Measurements from ENCODE around the gene JAZF1. TPM values are rescaled to one million over a fixed set of nuclear protein-coding genes. Genes with fewer than 3 reads are reported as not detected.

Gene JAZF1
- total RNA-seq, 2 experiments from 2014 or later: 5.2 to 7.6 TPM

DNA sequence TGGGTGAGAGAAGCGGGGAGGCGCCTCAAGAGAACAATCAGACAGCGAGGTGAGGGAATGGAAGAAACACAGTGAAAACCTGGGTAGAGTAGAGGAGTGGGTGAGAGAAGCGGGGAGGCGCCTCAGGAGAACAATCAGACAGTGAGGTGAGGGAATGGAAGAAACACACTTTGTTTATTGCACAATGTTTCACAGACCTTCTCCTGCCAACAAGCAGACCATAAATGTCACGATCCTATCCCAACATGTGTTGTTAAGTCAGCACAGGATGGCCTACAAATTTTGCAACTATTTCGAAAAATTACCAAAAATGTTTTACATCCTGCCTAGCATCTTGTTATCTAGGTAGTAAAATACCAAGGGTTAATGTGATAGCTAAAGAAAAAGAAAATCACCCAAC is 115.3 kb downstream of the JAZF1 start:
- Mint-ChIP-seq H3K9me3 (no peaks in the 10 kb centered on the region), H3K4me1 (peaks cover 3% of the 10 kb centered on the region), H3K36me3 (ENCODE audit: low read depth) (no peaks in the 10 kb centered on the region), H3K27me3 (peaks cover 2% of the 10 kb centered on the region), H3K27ac (no peak overlapping the region), H3K4me3 (no peak overlapping the region)
- ChIA-PET CTCF (interaction anchor here (0.6 kb wide), 1 partner anchor 104 kb away, joined by 3 read pairs; no protein-coding TSS in a partner anchor), POLR2A (no interaction called here)
- DNase-seq: no peak

- H3K4me3 Mint-ChIP-seq: no peak overlapping the region
- peaks cover 2% of the 10 kb centered on the region for H3K27me3 Mint-ChIP-seq
- H3K4me1 Mint-ChIP-seq: peaks cover 3% of the 10 kb centered on the region
- H3K36me3 Mint-ChIP-seq (ENCODE audit: low read depth): no peaks in the 10 kb centered on the region
- ChIA-PET CTCF (no interaction called here), POLR2A (no interaction called here)
- no peak overlapping the region for H3K27ac Mint-ChIP-seq
- DNase-seq: no peak
- no peaks in the 10 kb centered on the region for H3K9me3 Mint-ChIP-seq
These were observed 116.2 kb downstream of the JAZF1 start for GRCh38 chr7:28064437-28064836.

GRCh38 chr7:28062197-28062991 is 118.2 kb downstream of the JAZF1 start:
- peak; percentile 55 for DNase-seq
- peaks cover 3% of the 10 kb centered on the region for H3K4me1 Mint-ChIP-seq
- no peak overlapping the region for H3K4me3 Mint-ChIP-seq
- H3K27ac Mint-ChIP-seq: no peak overlapping the region
- peaks cover 2% of the 10 kb centered on the region for H3K27me3 Mint-ChIP-seq
- no peaks in the 10 kb centered on the region for H3K9me3 Mint-ChIP-seq
- H3K36me3 Mint-ChIP-seq (ENCODE audit: low read depth): no peaks in the 10 kb centered on the region
- ChIA-PET CTCF (interaction anchor here (0.7 to 1.0 kb wide), 10 partner anchors 9 to 238 kb away, joined by 3 to 6 read pairs (median 3); no protein-coding TSS in a partner anchor), POLR2A (no interaction called here)

DNA sequence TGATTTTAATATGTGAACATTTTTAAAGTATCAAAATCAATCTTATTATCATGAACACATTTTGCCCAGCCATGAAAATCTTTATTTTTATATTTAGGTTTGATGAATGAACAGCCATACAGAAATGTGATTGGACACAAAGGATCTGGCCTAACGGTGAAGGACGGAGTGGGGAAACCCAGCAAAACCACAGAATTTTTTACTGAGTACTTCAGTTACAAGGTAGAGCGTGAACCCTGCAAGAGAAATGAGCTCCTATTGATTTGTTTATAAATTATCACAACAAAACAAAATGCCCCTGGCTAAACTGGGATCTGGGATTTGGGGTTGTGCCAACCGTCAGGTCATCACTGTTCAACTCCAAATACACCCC is 118.8 kb downstream of the JAZF1 start:
- H3K36me3 Mint-ChIP-seq (ENCODE audit: low read depth): no peaks in the 10 kb centered on the region
- CTCF ChIA-PET: interaction anchor here (0.7 to 0.9 kb wide), 9 partner anchors 12 to 237 kb away, joined by 3 to 6 read pairs (median 3); no protein-coding TSS in a partner anchor
- POLR2A ChIA-PET: interaction anchor here (1.0 kb wide), 1 partner anchor 134 kb away, joined by 4 read pairs; no protein-coding TSS in a partner anchor
- H3K27me3 Mint-ChIP-seq: peaks cover 2% of the 10 kb centered on the region
- H3K4me1 Mint-ChIP-seq: peaks cover 3% of the 10 kb centered on the region
- H3K27ac Mint-ChIP-seq: no peak overlapping the region
- no peak for DNase-seq
- H3K4me3 Mint-ChIP-seq: no peak overlapping the region
- no peaks in the 10 kb centered on the region for H3K9me3 Mint-ChIP-seq

GRCh38 chr7:28060371-28060950 is 120.1 kb downstream of the JAZF1 start:
- CTCF ChIA-PET: interaction anchor here (1.2 to 1.4 kb wide), 2 partner anchors 12 to 33 kb away, joined by 3 to 4 read pairs; no protein-coding TSS in a partner anchor
- POLR2A ChIA-PET: interaction anchor here (1.0 kb wide), 1 partner anchor 136 kb away, joined by 4 read pairs; no protein-coding TSS in a partner anchor
- Mint-ChIP-seq H3K4me3 (no peak overlapping the region), H3K27me3 (peaks cover 2% of the 10 kb centered on the region), H3K4me1 (peaks cover 3% of the 10 kb centered on the region), H3K36me3 (ENCODE audit: low read depth) (no peaks in the 10 kb centered on the region), H3K27ac (no peak overlapping the region), H3K9me3 (no peaks in the 10 kb centered on the region)
- DNase-seq: no peak

DNA sequence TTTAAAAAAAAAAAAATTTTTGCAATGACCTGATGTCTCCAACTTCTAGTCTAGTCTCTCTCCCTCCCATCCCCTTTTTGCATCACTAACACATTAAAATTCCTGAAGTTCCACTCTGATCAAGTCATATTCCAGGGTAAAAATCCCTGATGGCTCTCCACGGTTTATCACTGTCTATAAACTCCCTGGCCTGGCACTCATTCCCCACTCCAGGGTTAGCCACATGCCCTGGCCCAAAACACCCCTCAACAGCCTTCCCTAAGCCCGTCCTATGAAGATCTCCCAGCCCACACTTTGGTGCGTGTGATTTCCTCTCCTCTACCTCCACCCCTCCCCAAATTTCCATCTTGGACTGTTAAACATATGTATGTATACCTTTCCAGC is 125.4 kb downstream of the JAZF1 start:
- Mint-ChIP-seq H3K4me1 (no peaks in the 10 kb centered on the region), H3K9me3 (no peaks in the 10 kb centered on the region), H3K27ac (no peak overlapping the region), H3K4me3 (no peak overlapping the region), H3K36me3 (ENCODE audit: low read depth) (peaks cover 1% of the 10 kb centered on the region), H3K27me3 (peaks cover 1% of the 10 kb centered on the region)
- POLR2A ChIA-PET: no interaction called here
- DNase-seq: no peak
- CTCF ChIA-PET: interaction anchor here (1.0 to 2.1 kb wide), 2 partner anchors 11 to 14 kb away, joined by 3 to 7 read pairs; no protein-coding TSS in a partner anchor

GRCh38 chr7:28054531-28055160 is 125.9 kb downstream of the JAZF1 start:
- Mint-ChIP-seq H3K9me3 (no peaks in the 10 kb centered on the region), H3K36me3 (ENCODE audit: low read depth) (peaks cover 1% of the 10 kb centered on the region), H3K27ac (no peak overlapping the region), H3K4me3 (no peak overlapping the region), H3K4me1 (no peaks in the 10 kb centered on the region), H3K27me3 (peaks cover 1% of the 10 kb centered on the region)
- no peak for DNase-seq
- CTCF ChIA-PET: interaction anchor here (1.0 to 2.1 kb wide), 2 partner anchors 11 to 13 kb away, joined by 3 to 7 read pairs; no protein-coding TSS in a partner anchor
- POLR2A ChIA-PET: no interaction called here

DNA sequence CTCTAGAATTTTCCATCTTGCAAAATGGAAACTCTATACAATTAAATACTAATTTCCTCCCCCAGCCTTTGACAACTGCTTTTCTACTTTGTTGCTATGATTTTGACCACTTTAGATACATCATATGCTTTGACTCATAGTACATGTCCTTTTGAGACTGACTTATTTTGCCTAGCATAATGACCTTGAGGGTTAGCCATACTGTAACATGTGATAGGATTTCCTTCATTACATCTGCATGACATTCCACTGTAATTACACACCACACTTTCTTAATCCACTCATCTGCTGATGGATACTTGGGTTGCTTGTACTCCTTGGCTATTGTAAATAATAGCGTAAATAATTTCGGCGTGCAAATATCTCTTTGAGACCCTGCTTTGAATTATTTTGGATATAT is 127.7 kb downstream of the JAZF1 start:
- peaks cover 1% of the 10 kb centered on the region for H3K36me3 Mint-ChIP-seq (ENCODE audit: low read depth)
- no peak for DNase-seq
- no peak overlapping the region for H3K4me3 Mint-ChIP-seq
- ChIA-PET POLR2A (no interaction called here), CTCF (no interaction called here)
- H3K9me3 Mint-ChIP-seq: no peaks in the 10 kb centered on the region
- no peak overlapping the region for H3K27ac Mint-ChIP-seq
- H3K4me1 Mint-ChIP-seq: no peaks in the 10 kb centered on the region
- peaks cover 1% of the 10 kb centered on the region for H3K27me3 Mint-ChIP-seq

DNA sequence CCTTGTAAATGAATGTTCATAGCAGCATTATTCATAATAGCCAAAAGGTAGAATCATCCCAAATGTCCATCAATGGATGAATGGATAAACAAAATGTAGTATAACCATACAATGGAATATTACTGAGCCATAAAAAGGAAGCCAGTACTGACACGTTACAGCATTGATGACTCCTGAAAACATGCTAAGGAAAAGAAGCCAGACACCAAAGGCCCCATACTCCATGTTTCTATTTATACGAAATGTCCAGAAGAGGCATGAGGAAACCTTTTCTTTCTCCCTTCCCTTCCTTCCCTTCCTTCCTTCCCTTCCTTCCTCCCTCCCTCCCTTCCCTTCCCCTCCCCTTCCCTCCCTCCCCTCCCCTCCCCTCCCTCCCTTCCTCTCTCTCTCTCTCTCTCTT is 131.9 kb downstream of the JAZF1 start:
- H3K27ac Mint-ChIP-seq: no peak overlapping the region
- no peaks in the 10 kb centered on the region for H3K36me3 Mint-ChIP-seq (ENCODE audit: low read depth)
- DNase-seq: no peak
- ChIA-PET POLR2A (no interaction called here), CTCF (no interaction called here)
- H3K4me1 Mint-ChIP-seq: no peaks in the 10 kb centered on the region
- H3K4me3 Mint-ChIP-seq: no peak overlapping the region
- H3K27me3 Mint-ChIP-seq: peaks cover 6% of the 10 kb centered on the region
- H3K9me3 Mint-ChIP-seq: no peaks in the 10 kb centered on the region

GRCh38 chr7:28046035-28046434 is 134.6 kb downstream of the JAZF1 start:
- ChIA-PET CTCF (no interaction called here), POLR2A (no interaction called here)
- H3K4me1 Mint-ChIP-seq: no peaks in the 10 kb centered on the region

GRCh38 chr7:28045592-28045991 is 135.0 kb downstream of the JAZF1 start:
- CTCF ChIA-PET: no interaction called here
- Mint-ChIP-seq H3K27ac (no peak overlapping the region), H3K27me3 (peaks cover 6% of the 10 kb centered on the region), H3K4me3 (no peak overlapping the region), H3K9me3 (no peaks in the 10 kb centered on the region), H3K36me3 (ENCODE audit: low read depth) (no peaks in the 10 kb centered on the region), H3K4me1 (no peaks in the 10 kb centered on the region)
- no peak for DNase-seq
- POLR2A ChIA-PET: no interaction called here

More at GRCh38 chr7:28046035-28046434, 134.6 kb downstream of the JAZF1 start:
- Mint-ChIP-seq H3K9me3 (no peaks in the 10 kb centered on the region), H3K27ac (no peak overlapping the region), H3K36me3 (ENCODE audit: low read depth) (no peaks in the 10 kb centered on the region), H3K4me3 (no peak overlapping the region), H3K27me3 (peaks cover 6% of the 10 kb centered on the region)
- DNase-seq: no peak

DNA sequence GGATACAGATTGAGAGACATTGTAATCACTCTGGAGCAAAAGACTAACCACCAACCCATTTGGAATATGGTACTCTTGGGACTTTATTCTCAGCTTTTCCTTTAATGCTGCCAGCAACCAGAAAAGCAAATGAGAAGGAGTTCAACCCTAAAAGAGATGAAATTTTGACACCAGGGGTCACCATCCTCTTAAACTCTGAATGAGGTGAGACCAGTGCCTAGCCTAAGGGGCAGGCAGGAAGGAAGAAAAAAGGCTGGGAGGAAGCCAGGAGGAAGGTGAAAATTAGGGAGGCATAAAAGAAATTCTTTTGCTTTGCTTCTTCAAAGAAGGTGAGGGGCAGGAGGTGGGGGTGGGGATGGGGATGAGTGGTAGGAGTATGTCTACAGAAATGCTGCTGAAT is 135.8 kb downstream of the JAZF1 start:
- CTCF ChIA-PET: interaction anchor here (1.8 kb wide), 1 partner anchor 10 kb away, joined by 7 read pairs; no protein-coding TSS in a partner anchor
- H3K36me3 Mint-ChIP-seq (ENCODE audit: low read depth): no peaks in the 10 kb centered on the region
- H3K9me3 Mint-ChIP-seq: no peaks in the 10 kb centered on the region
- POLR2A ChIA-PET: no interaction called here
- peaks cover 7% of the 10 kb centered on the region for H3K27me3 Mint-ChIP-seq
- no peak overlapping the region for H3K27ac Mint-ChIP-seq
- no peaks in the 10 kb centered on the region for H3K4me1 Mint-ChIP-seq
- DNase-seq: no peak
- no peak overlapping the region for H3K4me3 Mint-ChIP-seq

DNA sequence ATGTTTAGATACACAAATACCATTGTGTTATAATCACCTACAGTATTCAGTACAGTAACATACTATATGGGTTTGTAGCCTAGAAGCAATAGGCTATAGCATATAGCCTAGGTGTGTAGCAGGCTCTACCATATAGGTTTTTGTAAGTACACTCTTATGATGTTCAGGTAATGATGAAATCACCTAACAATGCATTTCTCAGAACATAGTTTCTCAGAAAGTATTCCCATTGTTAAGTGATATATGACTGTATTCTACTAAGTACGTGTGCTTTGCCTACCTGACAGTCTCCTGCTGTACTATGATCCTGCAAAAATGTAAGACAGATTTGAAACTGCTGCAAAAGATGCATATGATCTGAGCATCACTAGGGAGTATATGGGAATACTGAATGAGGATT is 137.9 kb downstream of the JAZF1 start:
- no peak overlapping the region for H3K4me3 Mint-ChIP-seq

More for the DNA sequence above, 137.9 kb downstream of the JAZF1 start:
- ChIA-PET CTCF (no interaction called here), POLR2A (no interaction called here)
- DNase-seq: no peak
- Mint-ChIP-seq H3K9me3 (no peaks in the 10 kb centered on the region), H3K27me3 (peaks cover 10% of the 10 kb centered on the region), H3K36me3 (ENCODE audit: low read depth) (no peaks in the 10 kb centered on the region), H3K27ac (no peak overlapping the region), H3K4me1 (peaks cover 3% of the 10 kb centered on the region)

All from activated CD4-positive, alpha-beta T cell treated with anti-CD3 and anti-CD28 coated beads, Interleukin-2, amount 10 ng/mL, durations not matched to agents 7 days and 5 days (primary cell).